ENCODE data around the gene KLK7.
"Not testable (repeated sequence)": the region's sequence is repeated elsewhere in the genome, so short reads cannot be mapped to it uniquely, and the experiment has no call there.

Gene KLK7

GRCh38 chr19:51010066-51010795 is 26.5 kb upstream of the KLK7 start:
- DNase-seq (ENCODE audit: low read depth): no peak

- DNase-seq (ENCODE audit: low read depth): no peak
These were observed 25.6 kb upstream of the KLK7 start for GRCh38 chr19:51009061-51009891.

- DNase-seq (ENCODE audit: low read depth): no peak
These were observed 23.8 kb upstream of the KLK7 start for GRCh38 chr19:51007488-51007887.

GRCh38 chr19:51006406-51006805 is 22.7 kb upstream of the KLK7 start:
- no peak for DNase-seq (ENCODE audit: low read depth)

GRCh38 chr19:51005248-51005647 is 21.5 kb upstream of the KLK7 start:
- no peak for DNase-seq (ENCODE audit: low read depth)

GRCh38 chr19:51003316-51003715 is 19.6 kb upstream of the KLK7 start:
- DNase-seq (ENCODE audit: low read depth): no peak

- no peak for DNase-seq (ENCODE audit: low read depth)
These were observed 19.0 kb upstream of the KLK7 start for GRCh38 chr19:51002542-51003311.

- DNase-seq (ENCODE audit: low read depth): no peak
These were observed 18.4 kb upstream of the KLK7 start for GRCh38 chr19:51002089-51002532.

- no peak for DNase-seq (ENCODE audit: low read depth)
These were observed 17.8 kb upstream of the KLK7 start, which contains the start of gene KLK8 for GRCh38 chr19:51001515-51001914. TSS of gene KLK8 (minus strand) at chr19:51001604. CDS start at chr19:51001167, 437 bp downstream.

- DNase-seq (ENCODE audit: low read depth): no peak
These were observed 17.3 kb upstream of the KLK7 start for GRCh38 chr19:51000981-51001380.

GRCh38 chr19:51000426-51000825 is 16.7 kb upstream of the KLK7 start:
- DNase-seq (ENCODE audit: low read depth): no peak

GRCh38 chr19:50998686-50999085 is 15.0 kb upstream of the KLK7 start:
- DNase-seq (ENCODE audit: low read depth): no peak

- DNase-seq (ENCODE audit: low read depth): no peak
These were observed 14.3 kb upstream of the KLK7 start for GRCh38 chr19:50998061-50998460.

GRCh38 chr19:50994129-50994528 is 10.4 kb upstream of the KLK7 start:
- DNase-seq (ENCODE audit: low read depth): no peak

- DNase-seq (ENCODE audit: low read depth): no peak
These were observed 8.9 kb upstream of the KLK7 start for GRCh38 chr19:50992666-50993035.

- DNase-seq (ENCODE audit: low read depth): not testable (repeated sequence)
These were observed 699 bp upstream of the KLK7 start for GRCh38 chr19:50984416-50984815.

GRCh38 chr19:50982186-50982585 is 1.5 kb downstream of the KLK7 start:
- no peak for DNase-seq (ENCODE audit: low read depth)

- no peak for DNase-seq (ENCODE audit: low read depth)
These were observed 2.0 kb downstream of the KLK7 start for GRCh38 chr19:50981587-50982146.

GRCh38 chr19:50980208-50980607 is 3.5 kb downstream of the KLK7 start:
- DNase-seq (ENCODE audit: low read depth): no peak

- no peak for DNase-seq (ENCODE audit: low read depth)
These were observed 4.0 kb downstream of the KLK7 start for GRCh38 chr19:50979758-50980157.

- no peak for DNase-seq (ENCODE audit: low read depth)
These were observed 4.8 kb downstream of the KLK7 start for GRCh38 chr19:50978772-50979390.

- no peak for DNase-seq (ENCODE audit: low read depth)
These were observed 6.1 kb downstream of the KLK7 start for GRCh38 chr19:50977626-50978025.

All from HS-27A (cell line).